D341Med (cell line): ENCODE results near the gene SPEG.
A peak's percentile ranks its signal among the peaks of the same experiment; 100 is the strongest.

Experiments
- DNase-seq: peaks from one replicate; pipeline ENCODE4 v3.0.0; 2012; ENCODE audit warnings: low spot score

The SPEG gene

DNA sequence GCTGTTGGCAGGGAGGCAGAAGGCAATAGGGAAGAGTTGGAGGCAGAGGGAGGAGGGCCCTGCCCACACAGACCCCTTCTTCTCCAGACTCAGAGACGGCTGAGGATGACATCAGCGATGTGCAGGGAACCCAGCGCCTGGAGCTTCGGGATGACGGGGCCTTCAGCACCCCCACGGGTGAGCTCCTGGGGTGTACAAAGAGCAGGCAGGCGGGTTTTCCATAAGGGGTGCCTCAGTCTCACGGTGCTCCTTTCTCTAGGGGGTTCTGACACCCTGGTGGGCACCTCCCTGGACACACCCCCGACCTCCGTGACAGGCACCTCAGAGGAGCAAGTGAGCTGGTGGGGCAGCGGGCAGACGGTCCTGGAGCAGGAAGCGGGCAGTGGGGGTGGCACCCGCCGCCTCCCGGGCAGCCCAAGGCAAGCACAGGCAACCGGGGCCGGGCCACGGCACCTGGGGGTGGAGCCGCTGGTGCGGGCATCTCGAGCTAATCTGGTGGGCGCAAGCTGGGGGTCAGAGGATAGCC is 10.0 kb downstream of the SPEG start:
- no peak for DNase-seq

DNA sequence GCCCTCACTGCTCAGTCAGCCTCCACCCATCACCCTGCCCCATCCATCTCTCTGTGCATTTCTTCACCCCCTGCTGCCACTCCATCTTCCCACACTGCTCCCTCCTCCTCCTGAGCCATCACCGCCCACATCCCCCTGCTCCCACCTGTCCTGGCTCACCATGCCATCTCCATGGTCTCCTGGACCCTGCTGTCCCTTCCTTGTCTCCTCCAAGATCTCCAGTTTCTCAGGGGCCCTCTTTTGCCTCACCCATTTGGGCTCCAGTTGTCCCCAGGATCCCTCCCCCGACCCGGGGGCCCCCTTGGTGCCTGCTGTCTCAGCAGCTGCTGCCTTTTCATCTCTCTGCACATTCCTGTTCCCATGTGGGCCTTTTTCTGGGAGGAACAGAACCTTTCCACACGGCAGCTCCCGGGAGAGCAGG is 10.6 kb downstream of the SPEG start:
- DNase-seq: no peak

DNA sequence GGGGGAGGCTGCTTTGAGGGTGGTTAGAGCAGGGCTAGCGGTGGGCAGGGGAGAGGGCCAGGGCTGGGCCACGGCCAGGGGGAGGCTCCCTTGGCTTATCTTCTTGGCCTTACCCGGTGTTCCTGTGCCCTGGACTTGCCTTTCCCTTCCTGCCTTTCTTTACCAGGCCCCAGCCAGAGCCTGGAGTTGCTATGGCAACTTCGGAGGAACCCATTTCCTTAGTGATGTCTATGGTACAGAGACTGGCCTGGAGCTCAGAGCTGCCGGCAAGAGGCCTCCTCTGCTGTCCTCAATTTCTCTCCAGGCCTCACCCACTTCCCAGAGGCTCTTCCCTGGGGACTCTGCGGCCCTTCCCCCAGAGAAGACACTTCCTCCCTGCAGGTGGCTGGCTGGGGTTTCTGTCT is 11.5 kb downstream of the SPEG start:
- no peak for DNase-seq

DNA sequence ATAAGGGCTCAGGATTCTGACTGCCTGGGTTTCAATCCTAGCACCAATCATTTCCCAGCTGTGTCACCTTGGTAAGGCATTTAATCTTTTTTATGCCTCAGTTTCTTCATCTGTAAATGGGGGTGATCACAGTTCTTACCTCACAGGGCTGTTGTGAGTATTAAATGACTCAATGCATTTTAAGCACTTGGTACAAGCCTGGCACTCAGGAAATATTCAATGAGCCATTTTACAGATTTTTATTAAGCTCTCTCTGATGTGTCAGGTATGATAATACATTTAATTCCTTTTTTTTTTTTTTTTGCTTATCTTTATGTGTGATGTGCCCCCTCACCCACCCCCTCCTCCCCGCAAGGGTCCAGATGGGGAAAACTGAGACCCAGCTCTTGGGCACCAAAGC is 12.0 kb downstream of the SPEG start:
- DNase-seq: no peak

DNA sequence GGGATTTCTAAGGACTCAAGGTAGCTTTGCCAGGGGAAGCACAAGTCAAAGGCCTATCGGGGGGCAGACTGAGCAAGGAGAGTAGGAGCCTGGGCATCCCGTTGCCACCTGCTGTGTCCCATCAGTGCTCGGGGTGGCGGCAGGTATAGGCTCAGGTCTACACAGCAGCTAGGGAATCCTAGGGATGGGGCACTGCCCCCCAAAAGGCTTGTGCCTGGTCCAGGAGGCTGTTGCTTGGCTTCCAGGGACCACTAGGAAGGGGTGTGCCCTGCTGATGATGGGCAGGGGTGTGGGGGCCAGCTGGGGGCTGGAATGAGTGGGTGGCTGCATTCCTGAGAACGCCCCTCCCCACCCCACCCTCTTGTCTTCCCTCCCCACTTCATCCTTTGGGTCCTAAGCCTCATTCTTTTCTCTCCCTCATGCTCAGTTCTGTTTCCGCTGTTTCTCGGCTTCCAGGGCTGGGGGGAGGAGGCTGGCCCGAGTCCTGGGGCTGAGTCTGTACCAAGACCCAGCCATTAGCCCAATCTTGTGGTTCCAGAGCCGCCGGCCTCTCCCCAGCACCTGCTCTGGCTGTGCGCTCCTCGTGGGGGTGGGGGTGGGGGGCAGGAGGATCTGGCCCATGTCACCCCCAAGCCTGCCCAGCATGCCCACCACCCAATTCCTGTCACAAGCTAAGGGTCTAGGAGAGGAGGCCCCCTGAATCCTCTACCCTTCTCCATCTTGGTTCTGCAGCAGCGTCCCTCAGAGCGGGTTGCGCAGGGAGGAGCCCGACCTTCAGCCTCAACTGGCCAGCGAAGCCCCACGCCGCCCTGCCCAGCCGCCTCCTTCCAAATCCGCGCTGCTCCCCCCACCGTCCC is 12.8 kb downstream of the SPEG start:
- DNase-seq: no peak

DNA sequence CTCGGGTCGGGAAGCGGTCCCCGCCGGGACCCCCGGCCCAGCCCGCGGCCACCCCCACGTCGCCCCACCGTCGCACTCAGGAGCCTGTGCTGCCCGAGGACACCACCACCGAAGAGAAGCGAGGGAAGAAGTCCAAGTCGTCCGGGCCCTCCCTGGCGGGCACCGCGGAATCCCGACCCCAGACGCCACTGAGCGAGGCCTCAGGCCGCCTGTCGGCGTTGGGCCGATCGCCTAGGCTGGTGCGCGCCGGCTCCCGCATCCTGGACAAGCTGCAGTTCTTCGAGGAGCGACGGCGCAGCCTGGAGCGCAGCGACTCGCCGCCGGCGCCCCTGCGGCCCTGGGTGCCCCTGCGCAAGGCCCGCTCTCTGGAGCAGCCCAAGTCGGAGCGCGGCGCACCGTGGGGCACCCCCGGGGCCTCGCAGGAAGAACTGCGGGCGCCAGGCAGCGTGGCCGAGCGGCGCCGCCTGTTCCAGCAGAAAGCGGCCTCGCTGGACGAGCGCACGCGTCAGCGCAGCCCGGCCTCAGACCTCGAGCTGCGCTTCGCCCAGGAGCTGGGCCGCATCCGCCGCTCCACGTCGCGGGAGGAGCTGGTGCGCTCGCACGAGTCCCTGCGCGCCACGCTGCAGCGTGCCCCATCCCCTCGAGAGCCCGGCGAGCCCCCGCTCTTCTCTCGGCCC is 13.6 kb downstream of the SPEG start:
- no peak for DNase-seq

DNA sequence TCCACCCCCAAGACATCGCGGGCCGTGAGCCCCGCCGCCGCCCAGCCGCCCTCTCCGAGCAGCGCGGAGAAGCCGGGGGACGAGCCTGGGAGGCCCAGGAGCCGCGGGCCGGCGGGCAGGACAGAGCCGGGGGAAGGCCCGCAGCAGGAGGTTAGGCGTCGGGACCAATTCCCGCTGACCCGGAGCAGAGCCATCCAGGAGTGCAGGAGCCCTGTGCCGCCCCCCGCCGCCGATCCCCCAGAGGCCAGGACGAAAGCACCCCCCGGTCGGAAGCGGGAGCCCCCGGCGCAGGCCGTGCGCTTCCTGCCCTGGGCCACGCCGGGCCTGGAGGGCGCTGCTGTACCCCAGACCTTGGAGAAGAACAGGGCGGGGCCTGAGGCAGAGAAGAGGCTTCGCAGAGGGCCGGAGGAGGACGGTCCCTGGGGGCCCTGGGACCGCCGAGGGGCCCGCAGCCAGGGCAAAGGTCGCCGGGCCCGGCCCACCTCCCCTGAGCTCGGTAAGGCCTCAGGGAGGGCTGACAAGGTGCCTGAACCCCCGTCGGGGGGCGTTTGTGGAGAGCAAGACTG is 14.2 kb downstream of the SPEG start:
- no peak for DNase-seq

DNA sequence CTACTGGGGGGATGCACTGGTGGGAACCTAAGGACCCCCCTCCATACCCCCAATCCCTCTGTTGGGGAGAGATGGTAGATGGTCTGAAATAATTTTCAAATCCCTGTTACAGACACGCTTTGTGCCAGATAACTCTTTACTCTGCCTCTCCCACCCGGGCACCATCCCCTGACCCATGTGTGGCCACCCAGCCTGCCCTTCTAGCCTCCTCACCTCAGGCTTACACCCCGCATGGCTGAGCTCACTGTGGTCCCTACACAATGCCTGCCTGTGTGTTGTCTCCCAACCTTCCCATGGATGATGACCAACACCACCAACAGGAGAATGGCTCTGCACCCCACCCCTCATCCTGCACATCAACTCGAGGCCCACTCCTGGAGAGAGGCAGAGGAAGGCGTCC is 15.0 kb downstream of the SPEG start:
- no peak for DNase-seq

DNA sequence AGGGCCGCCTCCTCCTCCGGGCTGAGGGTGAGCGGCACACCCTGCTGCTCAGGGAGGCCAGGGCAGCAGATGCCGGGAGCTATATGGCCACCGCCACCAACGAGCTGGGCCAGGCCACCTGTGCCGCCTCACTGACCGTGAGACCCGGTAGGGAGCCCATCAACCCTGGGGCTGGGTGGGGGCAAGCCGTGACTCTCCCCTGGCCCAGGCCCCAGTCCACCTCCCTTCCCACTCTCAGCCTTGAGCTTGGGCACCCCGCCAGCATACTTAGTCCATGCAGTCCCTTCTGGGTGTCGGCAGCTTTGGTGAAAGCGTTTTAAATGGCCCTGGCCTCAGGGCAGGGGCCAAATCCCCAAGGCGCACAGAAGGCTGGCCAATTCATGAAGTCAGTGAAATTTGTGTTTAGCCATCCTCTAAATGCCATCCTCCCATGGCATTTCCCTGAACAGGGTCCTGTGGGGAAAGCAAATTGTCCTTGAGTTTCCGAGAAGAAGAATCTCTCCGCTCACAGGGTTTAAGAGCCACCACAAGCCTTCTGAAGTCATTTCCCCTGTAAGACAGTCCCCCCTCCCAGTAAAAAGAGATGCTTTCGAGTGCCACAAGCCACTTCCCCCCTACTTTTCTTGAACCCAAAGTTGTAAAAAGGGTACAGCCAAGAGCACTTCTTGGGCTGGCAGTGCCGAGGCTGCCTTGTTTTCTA is 17.2 kb downstream of the SPEG start:
- DNase-seq: no peak

DNA sequence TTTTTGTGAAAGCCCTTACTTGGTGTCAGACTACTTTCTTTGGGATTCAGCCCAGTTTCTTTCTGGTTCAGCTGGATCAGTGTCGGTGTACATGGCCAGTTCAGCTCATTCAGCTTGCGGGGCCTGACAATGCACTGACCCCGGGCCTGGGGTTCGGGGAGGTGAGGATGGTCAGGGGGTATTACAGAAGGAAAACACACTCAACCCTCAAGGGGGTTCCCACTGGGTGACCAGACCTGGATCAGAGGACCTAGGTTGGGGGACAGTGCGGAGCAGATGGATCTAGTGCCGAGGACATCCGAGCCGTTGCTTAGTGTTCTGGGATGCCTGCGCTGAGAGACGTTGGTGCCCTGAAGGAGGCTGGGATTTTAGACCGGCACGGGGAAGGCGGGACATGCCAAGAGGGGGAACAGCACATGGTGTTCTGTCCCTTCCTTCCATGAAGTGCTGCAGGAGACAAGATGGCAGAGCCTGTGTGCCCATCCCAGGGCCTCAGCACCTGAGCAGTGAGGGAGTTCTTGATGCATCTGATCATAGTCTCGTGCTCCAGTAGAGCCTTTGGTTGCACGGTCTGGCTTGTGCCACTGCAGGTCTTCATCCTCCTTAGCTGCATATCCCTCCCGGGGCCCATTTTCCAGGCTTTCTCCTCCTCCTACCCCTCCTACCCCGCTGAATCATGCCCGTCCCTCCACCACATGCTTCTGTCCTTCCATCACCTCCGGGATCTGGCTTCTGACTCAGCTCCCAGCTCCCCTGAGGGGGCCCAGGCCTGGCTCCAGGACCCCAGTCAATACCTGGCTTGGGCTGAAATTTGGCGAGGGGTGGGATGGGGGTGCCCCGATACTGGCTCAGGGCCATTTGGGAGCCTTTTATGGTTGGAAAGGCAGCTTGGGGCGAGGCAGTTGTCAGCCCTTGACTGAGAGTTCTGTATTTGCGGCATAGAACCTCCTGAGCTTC is 18.0 kb downstream of the SPEG start:
- no peak for DNase-seq

DNA sequence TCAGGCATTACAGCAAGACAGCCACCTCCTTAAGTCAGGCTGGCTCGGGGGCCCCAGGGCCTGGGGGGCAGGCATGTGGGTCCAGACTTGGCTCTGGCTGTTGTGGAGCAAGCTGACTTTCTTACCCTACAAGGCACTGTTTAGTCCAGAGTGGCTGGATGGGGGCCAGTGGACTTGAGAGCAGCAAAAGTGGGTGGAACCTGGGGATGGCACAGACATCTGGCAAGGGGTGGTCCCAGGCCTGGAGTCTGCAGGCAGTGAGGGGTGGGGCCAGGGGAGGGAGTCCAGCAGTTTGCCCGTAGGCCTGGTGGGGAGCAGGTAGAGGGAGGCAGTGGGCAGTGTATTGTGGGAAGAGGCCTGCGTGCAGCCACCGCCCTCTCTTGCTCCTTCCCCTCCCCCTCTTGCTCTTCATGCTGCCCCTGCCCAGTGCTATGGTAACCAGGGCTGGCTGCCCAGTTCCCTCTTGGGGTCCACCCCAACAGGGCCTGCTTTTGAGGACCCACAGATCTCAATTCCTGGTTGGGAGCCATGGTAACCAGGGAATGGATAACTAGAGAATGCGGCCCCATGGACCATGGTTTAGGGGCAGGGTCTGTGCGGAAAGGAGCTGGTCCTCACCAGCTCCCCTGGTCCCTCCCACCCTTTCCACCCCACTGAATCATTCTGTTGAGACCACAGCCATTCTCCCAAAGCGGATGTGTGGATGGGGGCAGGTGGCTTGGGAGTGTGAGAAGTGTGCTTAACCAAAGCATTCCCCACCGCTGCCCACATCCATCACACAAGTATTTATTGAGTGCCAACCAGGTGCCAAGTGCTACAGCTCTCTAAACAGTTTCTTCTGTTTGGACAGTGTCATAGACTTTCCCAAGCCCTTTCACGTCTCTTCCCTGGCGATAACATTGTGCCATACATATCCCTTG is 19.3 kb downstream of the SPEG start:
- DNase-seq: no peak

DNA sequence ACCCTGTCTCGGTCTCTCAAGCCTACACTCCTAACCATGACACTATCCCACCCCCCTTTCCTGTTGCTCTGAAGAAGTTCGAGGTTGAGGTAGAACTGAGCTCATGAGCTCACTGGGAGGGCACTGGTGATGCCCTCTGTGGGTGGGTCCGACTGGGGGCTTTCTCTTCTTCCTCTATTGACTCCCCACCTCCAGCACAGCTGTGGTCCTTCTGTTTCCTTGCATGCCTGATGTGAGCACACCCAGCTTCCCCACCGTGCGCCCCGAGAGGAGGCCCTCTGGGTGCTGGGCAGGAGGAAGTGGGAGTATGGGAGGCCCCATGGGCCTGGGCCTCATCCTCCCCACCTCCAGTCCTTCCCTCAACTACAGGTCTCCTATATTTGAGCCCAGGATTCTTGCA is 20.9 kb downstream of the SPEG start:
- no peak for DNase-seq

DNA sequence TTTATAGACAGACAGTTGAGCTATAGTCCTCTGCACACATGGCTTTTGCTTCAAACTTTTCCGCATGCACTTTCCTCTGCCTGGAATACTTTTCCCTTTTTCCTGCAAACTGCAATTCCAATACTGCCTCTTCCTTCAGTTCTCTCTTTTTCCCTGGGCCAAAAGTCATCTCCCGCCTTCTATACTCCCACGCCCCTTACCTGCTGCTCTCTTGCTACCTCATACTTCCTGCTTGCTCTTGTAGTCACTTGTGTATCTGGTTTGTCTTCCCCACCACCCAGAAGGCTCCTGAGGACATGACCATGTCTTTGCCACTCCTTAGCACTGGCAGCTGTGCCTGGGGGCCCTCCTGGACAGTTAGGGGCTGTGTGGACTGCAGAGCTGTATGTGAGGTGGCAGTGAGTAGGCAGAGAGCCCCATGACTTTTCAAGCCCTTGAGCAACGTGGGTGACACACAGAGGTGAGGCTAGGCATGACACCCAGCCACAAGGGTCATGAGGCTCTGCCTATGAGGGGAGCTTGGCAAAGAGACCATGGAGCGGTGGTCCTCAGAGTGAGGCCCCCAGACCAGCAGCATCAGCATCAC is 23.2 kb downstream of the SPEG start:
- DNase-seq: no peak

DNA sequence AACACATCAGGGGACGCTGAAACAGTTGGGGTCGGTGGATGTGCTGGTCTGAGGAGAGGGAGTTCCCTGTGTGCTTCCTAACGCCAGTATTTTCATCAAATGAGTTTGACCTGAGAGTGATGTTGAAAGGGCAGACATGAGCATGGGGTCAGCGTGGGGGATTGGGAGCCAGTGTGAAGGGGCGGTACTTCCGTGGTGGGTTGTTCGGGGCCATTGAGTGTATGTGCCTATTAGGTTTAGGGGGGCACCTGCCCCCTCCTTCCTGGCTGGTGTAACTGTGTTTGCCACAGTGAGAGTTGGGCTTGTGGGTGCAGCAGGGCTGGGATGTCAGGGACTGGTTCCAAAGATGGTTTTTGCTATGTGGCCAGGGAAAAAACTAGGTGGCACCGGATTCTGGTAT is 24.4 kb downstream of the SPEG start:
- no peak for DNase-seq

DNA sequence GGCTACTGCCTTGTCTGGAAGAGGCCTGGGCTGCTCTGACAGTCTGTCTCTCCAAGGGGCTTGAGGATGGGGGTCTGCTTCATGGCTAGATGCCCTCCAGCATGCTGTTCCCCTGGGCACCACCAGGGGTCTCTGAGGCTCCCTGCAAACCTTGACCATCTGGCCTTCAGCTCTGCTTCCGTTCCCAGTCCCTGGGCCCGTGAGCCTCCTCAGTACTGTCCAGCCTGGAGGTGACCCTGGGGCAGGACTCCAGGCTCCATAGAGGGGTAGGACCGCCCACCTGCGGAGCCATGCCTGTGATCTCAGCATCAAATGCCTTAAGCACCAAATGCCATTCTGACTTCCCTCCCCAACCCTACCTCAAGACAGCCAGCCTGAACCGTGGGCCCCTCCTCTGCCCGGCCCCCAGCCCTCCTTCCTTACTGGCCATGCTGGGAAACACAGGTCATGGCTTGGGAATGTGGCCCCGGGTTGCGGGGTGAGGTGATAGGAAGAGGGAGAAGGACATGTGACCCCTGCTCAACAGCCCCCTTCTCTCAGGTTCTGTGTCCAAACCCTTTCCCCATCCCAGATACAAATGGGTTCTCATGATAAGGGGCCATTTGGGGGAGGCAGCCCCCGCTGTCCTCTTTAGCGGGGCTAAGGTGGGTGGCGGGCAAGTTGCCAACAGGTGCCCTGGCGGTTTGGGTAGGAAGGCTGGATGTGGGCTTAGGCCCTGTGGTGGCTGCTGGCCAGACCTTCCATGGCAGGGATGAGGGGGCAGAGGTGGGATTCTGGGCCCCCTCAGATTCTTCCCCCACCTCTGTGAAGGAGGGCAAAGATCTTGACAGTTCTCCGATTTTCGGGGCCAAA is 25.0 kb downstream of the SPEG start:
- peak; percentile 81 for DNase-seq

DNA sequence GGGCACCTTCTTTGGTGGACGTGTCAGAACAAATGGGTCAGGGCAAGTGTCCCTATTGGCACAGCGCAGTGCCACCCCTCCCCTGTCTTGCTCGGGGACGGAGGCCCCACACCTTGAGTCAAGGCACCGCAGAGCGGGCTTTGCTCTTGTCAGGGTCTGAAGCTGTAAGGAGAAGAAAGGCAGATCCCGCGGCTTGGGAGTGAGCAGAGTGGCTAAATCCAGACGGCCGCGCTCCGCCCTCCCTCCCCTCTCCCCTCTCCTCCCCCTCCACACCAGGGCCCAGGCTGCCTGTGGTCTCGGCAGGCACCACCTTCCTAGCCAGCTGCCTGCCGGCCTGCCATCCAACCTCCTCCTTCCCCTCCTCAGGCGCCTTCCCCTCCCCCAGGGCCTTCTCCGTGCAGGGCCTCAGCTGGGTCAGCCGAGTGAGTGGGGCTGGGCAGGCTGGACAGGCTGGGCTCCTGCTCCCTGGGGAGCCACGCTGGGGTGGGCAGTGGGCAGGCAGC is 25.8 kb downstream of the SPEG start:
- DNase-seq: no peak

DNA sequence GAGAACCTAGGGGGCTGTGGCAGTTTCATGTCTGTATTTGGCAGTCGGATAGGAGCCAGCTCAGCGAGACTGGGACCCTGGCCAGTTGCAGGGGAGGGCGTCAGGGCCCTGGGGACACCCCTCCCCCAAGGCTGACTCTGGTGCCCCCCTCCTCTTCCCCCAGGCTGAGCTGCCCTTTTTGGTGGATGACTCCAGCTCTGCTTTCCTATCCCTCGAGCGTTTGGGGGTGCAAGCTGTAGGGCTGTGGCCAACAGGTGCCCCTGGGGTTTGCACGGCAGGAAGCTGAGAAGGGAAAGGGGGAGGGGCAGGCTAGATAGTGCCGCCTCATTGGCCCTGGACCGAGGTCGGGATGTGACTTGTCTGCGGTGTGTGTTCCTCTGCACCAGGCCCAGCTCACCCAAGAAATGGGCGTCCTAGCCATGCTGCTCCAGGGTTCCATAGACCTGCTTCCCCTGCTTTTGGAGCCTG is 26.4 kb downstream of the SPEG start:
- DNase-seq: no peak

DNA sequence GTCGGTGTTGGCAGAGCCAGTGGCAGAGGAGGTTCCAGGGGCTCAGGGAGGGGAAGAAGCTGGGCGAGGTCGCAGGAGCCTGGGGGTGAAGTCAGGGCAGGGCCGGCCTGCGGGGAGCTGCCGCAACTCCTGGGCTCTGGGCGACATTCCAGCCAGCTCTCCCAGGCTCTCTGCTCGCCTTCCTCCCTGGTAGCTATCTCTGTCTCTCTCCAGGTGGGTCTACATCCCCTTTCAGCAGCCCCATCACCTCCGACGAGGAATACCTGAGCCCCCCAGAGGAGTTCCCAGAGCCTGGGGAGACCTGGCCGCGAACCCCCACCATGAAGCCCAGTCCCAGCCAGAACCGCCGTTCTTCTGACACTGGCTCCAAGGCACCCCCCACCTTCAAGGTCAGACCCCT is 27.0 kb downstream of the SPEG start:
- no peak for DNase-seq

DNA sequence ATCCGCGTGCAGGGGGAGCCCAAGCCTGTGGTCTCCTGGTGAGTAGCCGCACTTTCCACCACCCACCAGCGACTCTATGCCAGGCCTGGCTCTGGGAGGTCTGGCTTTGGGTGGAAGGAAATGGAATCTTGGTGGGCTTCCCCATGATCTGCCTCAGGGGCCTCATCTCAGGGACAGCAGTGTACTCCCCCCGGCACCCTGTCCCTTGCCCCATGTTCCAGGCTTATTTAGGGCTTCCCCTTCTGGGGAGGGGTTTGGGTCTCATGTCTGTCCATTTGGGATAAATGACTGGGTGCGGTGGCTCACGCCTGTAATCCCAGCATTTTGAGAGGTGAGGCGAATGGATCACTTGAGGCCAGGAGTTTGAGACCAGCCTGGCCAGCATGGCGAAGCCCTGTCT is 27.7 kb downstream of the SPEG start:
- no peak for DNase-seq
